Measurements from ENCODE around the gene HLF. TPM values are rescaled to one million over a fixed set of nuclear protein-coding genes. Genes with fewer than 3 reads are reported as not detected.

HLF gene
- total RNA-seq, 1 experiment from 2014 or later: 3.2 TPM

DNA sequence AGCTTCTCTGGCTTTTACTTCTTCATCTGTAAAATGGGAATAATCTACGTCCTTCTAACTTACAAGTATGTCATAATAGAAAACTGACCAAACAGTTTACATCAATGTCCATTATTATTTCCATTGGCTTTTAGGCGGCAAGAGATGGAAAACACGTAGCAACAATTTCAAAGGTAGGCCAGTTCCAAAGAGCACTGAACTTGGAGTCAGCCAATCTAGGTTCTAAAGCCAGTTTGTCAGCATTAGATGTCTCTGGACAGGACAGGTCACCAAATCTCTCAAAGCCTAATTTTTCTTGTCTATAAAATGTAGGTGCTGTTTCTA lies 17.6 kb downstream of the HLF start:
- intact Hi-C loops (cut with micrococcal nuclease; ENCODE audit: unreplicated experiment): no loop called here

DNA sequence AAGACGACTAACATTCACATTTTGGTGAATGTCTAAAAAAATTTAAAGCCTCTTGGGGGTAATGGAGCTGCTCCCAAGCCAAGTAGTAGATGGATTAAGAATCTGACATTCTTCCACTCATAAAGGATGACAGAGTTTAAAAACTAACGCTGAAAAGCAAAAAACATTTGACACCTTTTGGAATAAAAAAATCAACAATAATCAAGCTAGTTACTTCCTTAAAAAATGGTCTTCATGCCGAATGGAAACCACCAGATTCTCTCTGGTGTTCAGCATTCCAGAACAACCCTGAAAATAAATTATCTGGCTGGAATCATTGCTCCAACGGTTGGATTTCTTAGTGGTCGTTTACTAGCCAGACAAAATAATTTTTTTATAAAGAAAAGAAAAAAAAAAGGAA lies 18.0 kb downstream of the HLF start:
- Histone ChIP-seq H3K27ac (ENCODE audit: low read depth, low read length, poor library complexity, severe bottlenecking) (no peak overlapping the region), H3K9me3 (ENCODE audit: low read depth, low read length, poor library complexity, severe bottlenecking) (no peaks in the 10 kb centered on the region), H3K27me3 (replicated peaks; ENCODE audit: insufficient read depth, low read depth, low read length, poor library complexity) (no peaks in the 10 kb centered on the region), H3K4me3 (ENCODE audit: low read depth, low read length, poor library complexity, severe bottlenecking) (no peak overlapping the region), H3K4me1 (ENCODE audit: insufficient read depth, low read length, poor library complexity, severe bottlenecking) (no peaks in the 10 kb centered on the region), H3K36me3 (ENCODE audit: insufficient read depth, low read length, poor library complexity, severe bottlenecking) (no peaks in the 10 kb centered on the region)
- no TSS peak for BruUV-seq (replicated peaks)
- TF ChIP-seq EZH2 (IDR thresholded peaks at IDR 0.05; ENCODE audit: borderline replicate concordance, low read depth, low read length, poor library complexity, severe bottlenecking): no peak
- TF ChIP-seq, protein P1, sequence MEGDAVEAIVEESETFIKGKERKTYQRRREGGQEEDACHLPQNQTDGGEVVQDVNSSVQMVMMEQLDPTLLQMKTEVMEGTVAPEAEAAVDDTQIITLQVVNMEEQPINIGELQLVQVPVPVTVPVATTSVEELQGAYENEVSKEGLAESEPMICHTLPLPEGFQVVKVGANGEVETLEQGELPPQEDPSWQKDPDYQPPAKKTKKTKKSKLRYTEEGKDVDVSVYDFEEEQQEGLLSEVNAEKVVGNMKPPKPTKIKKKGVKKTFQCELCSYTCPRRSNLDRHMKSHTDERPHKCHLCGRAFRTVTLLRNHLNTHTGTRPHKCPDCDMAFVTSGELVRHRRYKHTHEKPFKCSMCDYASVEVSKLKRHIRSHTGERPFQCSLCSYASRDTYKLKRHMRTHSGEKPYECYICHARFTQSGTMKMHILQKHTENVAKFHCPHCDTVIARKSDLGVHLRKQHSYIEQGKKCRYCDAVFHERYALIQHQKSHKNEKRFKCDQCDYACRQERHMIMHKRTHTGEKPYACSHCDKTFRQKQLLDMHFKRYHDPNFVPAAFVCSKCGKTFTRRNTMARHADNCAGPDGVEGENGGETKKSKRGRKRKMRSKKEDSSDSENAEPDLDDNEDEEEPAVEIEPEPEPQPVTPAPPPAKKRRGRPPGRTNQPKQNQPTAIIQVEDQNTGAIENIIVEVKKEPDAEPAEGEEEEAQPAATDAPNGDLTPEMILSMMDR (conservative IDR thresholded peaks at IDR 0.05; ENCODE audit: low read depth, low read length): no peak
- intact Hi-C loops (cut with micrococcal nuclease; ENCODE audit: unreplicated experiment): no loop called here
- no peak for DNase-seq (ENCODE audit: low spot score)
- ChIA-PET CTCF (interaction anchor here (0.5 kb wide), 1 partner anchor 67 kb away, joined by 4 read pairs; no protein-coding TSS in a partner anchor), POLR2A (ENCODE audit: low non-redundant PET) (no interaction called here)

More for the DNA sequence above, 17.6 kb downstream of the HLF start:
- TF ChIP-seq EZH2 (IDR thresholded peaks at IDR 0.05; ENCODE audit: borderline replicate concordance, low read depth, low read length, poor library complexity, severe bottlenecking): no peak
- ChIA-PET POLR2A (ENCODE audit: low non-redundant PET) (no interaction called here), CTCF (interaction anchor here (0.5 kb wide), 1 partner anchor 68 kb away, joined by 4 read pairs; no protein-coding TSS in a partner anchor)
- DNase-seq (ENCODE audit: low spot score): no peak
- H3K27me3 ChIP-seq (replicated peaks; ENCODE audit: insufficient read depth, low read depth, low read length, poor library complexity): no peaks in the 10 kb centered on the region
- no TSS peak for BruUV-seq (replicated peaks)
- H3K4me3 ChIP-seq (ENCODE audit: low read depth, low read length, poor library complexity, severe bottlenecking): no peak overlapping the region
- no peaks in the 10 kb centered on the region for H3K4me1 ChIP-seq (ENCODE audit: insufficient read depth, low read length, poor library complexity, severe bottlenecking)
- no peaks in the 10 kb centered on the region for H3K9me3 ChIP-seq (ENCODE audit: low read depth, low read length, poor library complexity, severe bottlenecking)
- no peaks in the 10 kb centered on the region for H3K36me3 ChIP-seq (ENCODE audit: insufficient read depth, low read length, poor library complexity, severe bottlenecking)
- H3K27ac ChIP-seq (ENCODE audit: low read depth, low read length, poor library complexity, severe bottlenecking): no peak overlapping the region

DNA sequence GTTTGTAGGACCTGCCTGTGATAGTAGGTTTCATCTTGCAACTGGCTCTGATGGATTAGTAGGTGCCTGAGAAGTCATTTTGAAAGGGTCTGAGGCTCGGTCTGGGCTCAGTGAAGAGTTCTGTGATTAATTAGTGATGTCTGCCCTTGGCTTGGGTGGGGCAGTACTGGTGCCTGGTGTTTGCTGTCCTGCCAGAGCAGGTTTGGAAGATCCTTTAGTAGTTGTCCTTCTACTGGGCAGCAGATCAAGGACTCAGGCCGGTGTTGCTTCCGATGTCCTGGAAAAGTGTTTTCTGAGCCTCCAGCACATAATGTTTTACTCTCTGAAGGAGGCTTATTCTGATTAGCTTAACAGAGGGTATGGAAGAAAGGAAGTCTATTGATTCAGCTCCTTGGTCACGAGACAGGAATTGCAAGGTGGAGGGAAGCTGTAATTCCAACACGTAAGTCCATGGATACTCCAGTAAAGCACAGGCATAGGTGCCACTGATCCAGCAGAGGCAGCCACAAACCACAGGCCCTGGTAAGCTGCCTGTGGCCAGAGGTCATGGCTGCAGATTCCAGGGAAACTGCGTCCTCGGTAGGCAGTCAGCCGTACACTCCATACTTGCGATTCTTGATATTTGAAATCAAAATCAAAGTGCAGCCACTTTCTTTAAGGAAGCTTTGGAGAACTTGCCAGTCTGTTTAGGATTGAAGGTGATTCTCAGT lies 18.7 kb downstream of the HLF start:
- H3K9me3 ChIP-seq (ENCODE audit: low read depth, low read length, poor library complexity, severe bottlenecking): no peaks in the 10 kb centered on the region
- ChIA-PET CTCF (no interaction called here), POLR2A (ENCODE audit: low non-redundant PET) (no interaction called here)
- intact Hi-C loops (cut with micrococcal nuclease; ENCODE audit: unreplicated experiment): no loop called here
- no peak overlapping the region for H3K4me3 ChIP-seq (ENCODE audit: low read depth, low read length, poor library complexity, severe bottlenecking)
- DNase-seq (ENCODE audit: low spot score): no peak
- BruUV-seq (replicated peaks): no TSS peak
- H3K36me3 ChIP-seq (ENCODE audit: insufficient read depth, low read length, poor library complexity, severe bottlenecking): no peaks in the 10 kb centered on the region
- no peak for TF ChIP-seq EZH2 (IDR thresholded peaks at IDR 0.05; ENCODE audit: borderline replicate concordance, low read depth, low read length, poor library complexity, severe bottlenecking)
- TF ChIP-seq, protein P1 (conservative IDR thresholded peaks at IDR 0.05; ENCODE audit: low read depth, low read length): no peak
- H3K27ac ChIP-seq (ENCODE audit: low read depth, low read length, poor library complexity, severe bottlenecking): no peak overlapping the region
- H3K4me1 ChIP-seq (ENCODE audit: insufficient read depth, low read length, poor library complexity, severe bottlenecking): no peaks in the 10 kb centered on the region
- no peaks in the 10 kb centered on the region for H3K27me3 ChIP-seq (replicated peaks; ENCODE audit: insufficient read depth, low read depth, low read length, poor library complexity)

All from A673 (cell line).